Right lobe of liver (tissue), 6 donors: ENCODE results near the gene SOX18. TPM values are rescaled to one million over a fixed set of nuclear protein-coding genes. Genes with fewer than 3 reads are reported as not detected.

Source experiments
- ATAC-seq, 4 donors: fragments of 200-7000 bp; cut with Tn5 transposase; one replicate each; pipeline ENCODE4 v1.9.1; 2020; ENCODE audit warnings: mild to moderate bottlenecking in 4 of 4, moderate library complexity in 4 of 4
- DNase-seq, 3 donors: peaks; one replicate each; pipeline ENCODE4 v3.0.0-alpha.2; 2020
- H3K27ac ChIP-seq, 3 donors: fragments of 200-600 bp; one replicate each; pipeline ENCODE4 v1.8.0; 2022
- H3K27me3 ChIP-seq, 2 donors: fragments of 200-600 bp; one replicate each; pipeline ENCODE4 v1.8.0; 2022
- H3K36me3 ChIP-seq, 4 donors: fragments of 200-600 bp; sonication (generic) in 1 of 4; one replicate each; pipeline versions ENCODE4 v1.5.1 to v1.8.0; 2017 to 2022; ENCODE audit warnings: control low read depth in 1 of 4
- H3K4me1 ChIP-seq, 4 donors: fragments of 200-600 bp; sonication (generic) in 1 of 4; one replicate each; pipeline versions ENCODE4 v1.5.1 to v1.8.0; 2017 to 2022; ENCODE audit warnings: control low read depth in 1 of 4
- H3K4me3 ChIP-seq, 3 donors: fragments of 200-600 bp; one replicate each; pipeline ENCODE4 v1.8.0; 2022
- H3K9me3 ChIP-seq, 4 donors: fragments of 200-600 bp; sonication (generic) in 1 of 4; one replicate each; pipeline versions ENCODE4 v1.5.1 to v1.8.0; 2017 to 2022; ENCODE audit warnings: control low read depth in 1 of 4
- POLR2A ChIP-seq: fragments of 450-650 bp; IDR thresholded peaks from one replicate; pipeline ENCODE4 v1.6.1; 2017; ENCODE audit warnings: antibody characterized with exemption, mild to moderate bottlenecking
- WGBS: methylation state at CpG from one replicate; pipeline ENCODE4 v1.1.6; 2018; ENCODE audit warnings: low coverage, low lambda C conversion rate; ENCODE audit not compliant: insufficient coverage; ENCODE audit errors: missing lambda C conversion rate; 5-methylcytosine and 5-hydroxymethylcytosine counted together
- intact Hi-C, 2 donors: fragments of 100-400 bp; cut with DNase I; formaldehyde crosslinking; loops; one replicate each; pipeline versions ENCODE4 v1.11.2 to v1.14.1; 2022
- total RNA-seq, 6 experiments: library from RNA; depleted of rRNA in 2 of 6; stranded (reverse); fragments of >200 nt in 2 of 6; fragmentation: NEBNext Ultra II Directional in 3 of 6; extraction: Animal tissue kit (Norgen Biotek cat#: 25700) in 3 of 6; gene quantifications; one replicate each; pipeline versions ENCODE4 v1.1.0 to v1.2.4, GENCODE V29; 2016 to 2023
- TF ChIP-seq, protein P1 (sequence below), 4 donors: fragments of 200-600 bp in 3 of 4; fragments of 450-650 bp in 1 of 4; IDR thresholded peaks; one replicate each; pipeline versions ENCODE4 v1.5.1 to v1.8.0; 2016 to 2022; ENCODE audit warnings: antibody characterized with exemption in 4 of 4, mild to moderate bottlenecking in 2 of 4
- donor health status: DM: no; HTN: yes; CAD: no.
- donor health status: DM: no; HTN: no; CAD: no.
- donor health status: DM: no; HTN: no; CAD: no.
- donor health status: DM: no; HTN: yes; CAD: no.
- donor health status: DM: no; HTN: yes; CAD: no.

The SOX18 gene
- total RNA-seq, 6 experiments from 2014 or later, result 4.1 to 7.8 (median 5.6) TPM

DNA sequence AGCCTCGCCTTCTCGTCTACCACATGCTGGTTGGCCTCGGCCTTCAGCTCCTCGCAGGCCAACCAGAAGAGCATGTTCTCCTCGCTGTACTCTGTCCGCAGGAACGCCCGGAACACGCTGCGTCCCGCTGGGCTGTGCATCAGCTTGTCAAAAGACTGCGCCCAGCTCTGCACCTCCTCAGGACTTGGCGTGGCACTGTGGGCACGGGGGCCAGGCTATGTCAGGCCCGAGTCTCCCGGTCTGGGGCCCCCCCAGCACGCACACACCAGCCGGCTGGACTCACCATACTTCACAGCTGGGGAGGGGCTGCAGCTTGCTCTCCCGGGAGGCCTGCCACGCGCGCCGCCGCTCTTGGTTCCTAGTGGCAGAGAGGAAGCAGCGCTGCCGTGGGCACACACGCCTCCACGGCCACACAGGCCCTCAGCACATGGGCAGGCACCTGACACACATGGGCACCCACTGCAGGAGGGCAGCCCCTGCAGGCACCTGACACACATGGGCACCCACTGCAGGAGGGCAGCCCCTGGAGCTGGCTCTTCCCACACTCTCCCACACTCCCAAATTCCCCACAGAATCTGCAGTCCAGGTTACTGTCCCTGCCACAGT, 24.8 kb upstream of the SOX18 start:
- H3K36me3 ChIP-seq, result peaks cover 0 to 16% (median 0%) of the 10 kb centered on the region in 4 donors
- no peak overlapping the region for H3K27ac ChIP-seq
- intact Hi-C loops, result no loop called here
- TF ChIP-seq POLR2A, result no peak
- TF ChIP-seq, protein P1, sequence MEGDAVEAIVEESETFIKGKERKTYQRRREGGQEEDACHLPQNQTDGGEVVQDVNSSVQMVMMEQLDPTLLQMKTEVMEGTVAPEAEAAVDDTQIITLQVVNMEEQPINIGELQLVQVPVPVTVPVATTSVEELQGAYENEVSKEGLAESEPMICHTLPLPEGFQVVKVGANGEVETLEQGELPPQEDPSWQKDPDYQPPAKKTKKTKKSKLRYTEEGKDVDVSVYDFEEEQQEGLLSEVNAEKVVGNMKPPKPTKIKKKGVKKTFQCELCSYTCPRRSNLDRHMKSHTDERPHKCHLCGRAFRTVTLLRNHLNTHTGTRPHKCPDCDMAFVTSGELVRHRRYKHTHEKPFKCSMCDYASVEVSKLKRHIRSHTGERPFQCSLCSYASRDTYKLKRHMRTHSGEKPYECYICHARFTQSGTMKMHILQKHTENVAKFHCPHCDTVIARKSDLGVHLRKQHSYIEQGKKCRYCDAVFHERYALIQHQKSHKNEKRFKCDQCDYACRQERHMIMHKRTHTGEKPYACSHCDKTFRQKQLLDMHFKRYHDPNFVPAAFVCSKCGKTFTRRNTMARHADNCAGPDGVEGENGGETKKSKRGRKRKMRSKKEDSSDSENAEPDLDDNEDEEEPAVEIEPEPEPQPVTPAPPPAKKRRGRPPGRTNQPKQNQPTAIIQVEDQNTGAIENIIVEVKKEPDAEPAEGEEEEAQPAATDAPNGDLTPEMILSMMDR (IDR thresholded peaks at IDR 0.05), result no peak
- no peaks in the 10 kb centered on the region for H3K27me3 ChIP-seq
- DNase-seq, result no peak
- ATAC-seq, result no peak
- H3K4me1 ChIP-seq, result peaks cover 0 to 4% (median 0%) of the 10 kb centered on the region in 4 donors
- no peak overlapping the region for H3K4me3 ChIP-seq
- WGBS, result 97% methylated on average over 6 of the region's 28 CpGs
- H3K9me3 ChIP-seq, result no peaks in the 10 kb centered on the region

DNA sequence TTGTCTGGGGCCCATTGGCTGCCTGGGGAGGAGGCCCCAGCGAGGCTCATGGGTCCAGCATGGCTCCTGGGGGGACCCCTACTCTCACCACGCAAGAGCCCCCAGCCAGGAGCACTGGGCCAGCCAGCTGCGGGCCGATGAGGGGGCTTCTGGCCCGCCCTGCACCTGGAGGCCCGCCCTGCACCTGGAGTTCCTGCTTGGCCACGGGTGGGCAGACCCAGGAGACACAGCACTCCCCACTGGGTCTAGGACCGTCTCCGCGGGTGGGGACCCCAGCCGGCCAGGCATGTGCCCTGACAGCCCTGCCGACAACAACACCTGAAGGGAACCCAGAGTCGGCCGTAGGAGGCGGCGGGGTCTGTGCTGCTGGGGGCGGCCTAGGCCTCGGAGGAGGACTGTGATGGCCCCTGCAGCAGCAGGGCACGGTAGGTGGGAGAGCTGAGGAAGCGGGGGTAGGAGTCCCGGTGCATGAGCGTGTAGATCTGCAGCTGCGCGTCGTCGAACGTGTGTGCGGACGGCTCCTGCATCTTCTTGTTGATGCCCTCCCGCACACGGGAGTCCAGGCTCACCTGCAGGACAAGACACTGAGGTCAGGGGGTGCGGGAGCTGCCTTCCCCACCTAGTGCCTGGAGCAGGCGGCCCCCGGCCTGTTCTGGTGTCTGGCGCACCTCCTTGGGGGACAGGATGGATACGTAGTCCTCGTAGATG, 24.2 kb upstream of the SOX18 start:
- peaks cover 0 to 16% (median 0%) of the 10 kb centered on the region in 4 donors for H3K36me3 ChIP-seq
- no peaks in the 10 kb centered on the region for H3K4me1 ChIP-seq
- TF ChIP-seq, protein P1 (IDR thresholded peaks at IDR 0.05), result no peak
- no peak for TF ChIP-seq POLR2A
- intact Hi-C loops, result no loop called here
- no peak overlapping the region for H3K27ac ChIP-seq
- no peaks in the 10 kb centered on the region for H3K27me3 ChIP-seq
- DNase-seq (no peak), ATAC-seq (no peak)
- H3K9me3 ChIP-seq, result no peaks in the 10 kb centered on the region
- H3K4me3 ChIP-seq, result no peak overlapping the region
- WGBS, result 100% methylated on average over 1 of the region's 37 CpGs

DNA sequence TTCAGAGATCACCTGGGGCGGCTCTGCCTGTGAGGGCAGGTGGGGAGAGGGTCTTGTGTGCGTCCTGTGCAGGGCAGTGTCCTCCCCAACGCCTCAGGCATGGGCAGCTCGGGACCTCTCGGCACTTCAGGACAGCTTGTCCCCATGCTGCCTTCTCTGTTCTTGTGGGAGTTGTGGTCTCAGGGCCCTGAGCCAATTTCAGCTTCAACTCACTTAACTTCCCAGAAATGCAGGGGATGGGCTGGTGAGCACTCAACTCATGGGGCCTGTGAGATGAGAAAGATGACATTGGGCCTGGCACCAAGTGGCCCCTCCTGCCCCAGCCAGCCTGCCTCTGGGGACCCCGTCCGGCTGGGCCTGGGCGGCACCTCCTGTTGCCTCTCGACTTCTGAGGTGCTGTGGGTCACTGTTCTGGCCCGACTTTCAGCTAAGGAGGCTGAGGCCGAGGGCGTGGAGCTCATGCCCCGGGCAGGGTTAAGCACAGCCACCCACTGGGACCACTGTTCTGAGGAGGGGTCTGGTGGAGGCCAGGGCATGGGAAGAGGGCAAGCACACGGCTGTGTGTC, 23.1 kb upstream of the SOX18 start:
- Histone ChIP-seq H3K9me3 (no peaks in the 10 kb centered on the region), H3K4me3 (no peak overlapping the region), H3K27me3 (no peaks in the 10 kb centered on the region), H3K36me3 (peaks cover 0 to 16% (median 0%) of the 10 kb centered on the region in 4 donors), H3K4me1 (peaks cover 0 to 1% (median 0%) of the 10 kb centered on the region in 4 donors), H3K27ac (no peak overlapping the region)
- no peak for DNase-seq
- TF ChIP-seq, protein P1 (IDR thresholded peaks at IDR 0.05), result no peak
- no peak for TF ChIP-seq POLR2A
- no peak for ATAC-seq
- intact Hi-C loops, result no loop called here
- WGBS, result 67% methylated on average over 1 of the region's 14 CpGs

DNA sequence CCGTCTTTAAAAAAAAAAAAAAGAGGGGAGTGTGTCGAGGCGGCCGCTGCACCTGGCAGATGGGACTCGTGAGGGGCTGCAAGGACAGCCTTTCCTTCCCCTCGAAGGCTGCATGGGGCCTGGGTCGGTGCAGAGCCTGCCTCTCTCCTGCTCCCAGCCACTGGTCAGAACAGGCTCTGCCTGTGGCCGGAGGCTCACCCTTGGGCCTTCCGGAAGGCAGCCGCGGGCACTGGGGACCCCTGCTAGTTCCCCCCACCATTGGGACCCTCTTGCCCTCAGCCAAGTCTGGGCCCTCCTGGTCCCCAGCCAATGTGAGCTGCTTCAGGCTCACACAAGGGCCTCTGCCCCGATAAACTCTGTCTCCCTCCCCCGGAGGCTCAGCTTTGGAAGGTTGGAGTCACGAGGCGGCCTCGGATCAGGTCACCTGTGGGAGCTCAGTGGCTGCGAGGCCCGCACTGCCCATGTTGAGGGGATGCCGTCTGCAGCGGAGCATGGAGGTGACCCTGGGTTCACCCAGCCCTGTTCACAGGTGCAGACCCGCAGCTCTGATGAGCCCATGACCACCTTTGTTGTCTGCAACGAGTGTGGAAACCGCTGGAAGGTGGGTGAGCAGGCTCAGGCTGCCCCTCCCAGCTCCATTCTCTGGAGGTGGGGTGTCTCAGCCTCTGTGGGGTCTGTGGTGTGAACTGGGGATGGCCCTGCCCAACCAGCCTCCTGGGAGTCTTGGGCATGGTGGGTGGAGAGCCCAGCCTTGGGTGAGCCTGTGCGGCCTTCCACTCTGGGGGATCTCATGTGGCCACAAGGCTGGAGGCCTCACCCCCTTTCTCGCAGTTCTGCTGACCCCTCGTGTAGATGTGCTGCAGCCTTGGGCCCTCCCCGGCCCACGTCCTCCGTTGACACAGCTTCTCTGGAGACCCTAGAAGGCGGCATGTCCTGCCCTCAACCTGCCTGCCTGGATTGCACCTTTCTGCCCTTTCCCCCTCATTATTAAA, 22.2 kb upstream of the SOX18 start:
- TF ChIP-seq, protein P1 (IDR thresholded peaks at IDR 0.05), result no peak
- no peak for TF ChIP-seq POLR2A
- Histone ChIP-seq H3K4me3 (no peak overlapping the region), H3K9me3 (no peaks in the 10 kb centered on the region), H3K27me3 (no peaks in the 10 kb centered on the region), H3K4me1 (peaks cover 0 to 11% (median 2%) of the 10 kb centered on the region in 4 donors), H3K27ac (no peak overlapping the region), H3K36me3 (peaks cover 0 to 16% (median 0%) of the 10 kb centered on the region in 4 donors)
- ATAC-seq, result no peak
- 80% methylated on average over 3 of the region's 30 CpGs for WGBS
- DNase-seq, result no peak
- intact Hi-C loops, result no loop called here
